ENCODE measurements around the gene TEDC1. TPM values are rescaled to one million over a fixed set of nuclear protein-coding genes. Genes with fewer than 3 reads are reported as not detected.

TEDC1 gene
- total RNA-seq, 1 experiment from 2014 or later: 26.2 TPM

DNA sequence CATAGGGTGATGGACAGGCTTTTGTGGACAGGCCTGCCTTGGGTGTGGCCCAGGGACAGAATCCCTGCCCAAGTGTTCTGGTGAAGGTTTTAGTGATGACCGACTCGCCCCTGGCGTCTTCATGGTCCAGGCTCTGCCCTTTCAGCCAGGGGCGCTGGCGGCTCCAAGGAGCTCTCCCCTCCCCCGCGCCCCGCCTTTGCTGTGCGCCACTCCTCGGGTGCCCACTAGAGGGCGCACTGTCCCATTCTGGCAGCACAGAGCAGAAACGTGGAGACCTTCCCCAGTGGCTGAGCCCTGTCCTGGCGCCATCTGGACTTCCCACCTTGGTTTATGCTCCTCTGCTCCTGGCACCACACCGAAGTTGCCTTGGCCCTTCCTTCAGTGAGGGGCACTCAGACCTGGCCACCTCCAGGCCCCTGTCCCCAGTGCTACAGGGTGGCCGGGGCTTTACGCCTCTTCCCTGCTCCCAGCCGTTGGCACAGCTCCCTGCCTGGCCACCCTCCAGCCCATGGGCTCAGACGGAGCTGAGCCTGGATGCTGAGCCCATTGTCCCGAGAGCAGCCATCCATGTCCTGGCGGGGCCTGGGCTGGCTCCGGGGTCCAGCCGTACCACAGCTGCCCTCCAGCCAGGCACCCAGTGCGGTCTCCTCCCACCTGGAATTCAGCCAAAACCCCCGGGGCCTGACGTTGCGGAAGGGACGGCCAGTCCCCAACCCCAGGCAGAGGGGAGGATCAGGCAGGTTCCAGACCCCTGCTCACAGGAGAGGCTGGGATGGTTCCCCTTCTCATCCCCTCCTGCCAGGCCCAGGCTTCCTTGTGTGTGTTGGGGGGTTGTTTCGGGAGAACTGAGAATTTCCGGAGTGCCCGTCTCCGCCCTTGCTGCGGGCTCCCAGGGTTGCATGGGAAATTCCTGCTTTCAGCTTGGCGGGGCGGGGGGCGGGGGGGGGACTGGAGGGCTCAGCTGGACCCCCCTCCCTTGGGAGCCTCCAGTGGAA, 9.9 kb upstream of the TEDC1 start:
- Histone ChIP-seq H4K8ac (replicated peaks; ENCODE audit: insufficient read length, low read depth, low read length) (no peak overlapping the region), H3K4ac (ENCODE audit: low read depth, low read length) (peak overlapping the region; percentile 30), H2BK5ac (ENCODE audit: insufficient read length, low read length) (no peak overlapping the region), H3K23me2 (ENCODE audit: insufficient read length, low read depth, low read length, poor library complexity, severe bottlenecking) (peaks cover 4% of the 10 kb centered on the region), H4K5ac (ENCODE audit: insufficient read length, low read depth, low read length) (peak overlapping the region; percentile 31), H2BK12ac (ENCODE audit: insufficient read length, low read depth, low read length) (peak overlapping the region; percentile 63), H3K9ac (ENCODE audit: extremely low read depth, insufficient read length, low read length) (peak overlapping the region; percentile 1), H3K79me1 (ENCODE audit: insufficient read depth, low read depth, low read length, poor library complexity, severe bottlenecking) (no peaks in the 10 kb centered on the region), H2BK20ac (ENCODE audit: low read depth, low read length, poor library complexity, severe bottlenecking) (no peak overlapping the region), H3K4me1 (ENCODE audit: insufficient read depth, low read length) (no peaks in the 10 kb centered on the region; the same call in 1 of the 2 replicates), H3T11ph (ENCODE audit: low read length) (no peak overlapping the region), H3K14ac (ENCODE audit: insufficient read depth, low read length) (peak overlapping the region; percentile 98), H3K23ac (ENCODE audit: insufficient read length, low read depth, low read length) (no peak overlapping the region), H3K9me3 (ENCODE audit: control insufficient read depth, low read depth, low read length) (no peaks in the 10 kb centered on the region), H2AK5ac (ENCODE audit: insufficient read length, low read length) (no peak overlapping the region), H3K27me3 (ENCODE audit: insufficient read depth, low read length) (peaks cover 32% of the 10 kb centered on the region), H3K79me2 (ENCODE audit: insufficient read depth, low read length) (no peaks in the 10 kb centered on the region), H4K20me1 (ENCODE audit: control insufficient read depth, insufficient read depth, insufficient read length) (no peaks in the 10 kb centered on the region), H3K27ac (ENCODE audit: insufficient read length, low read depth, low read length) (no peak overlapping the region), H3K56ac (ENCODE audit: insufficient read length, low read depth, low read length) (no peak overlapping the region), H4K91ac (ENCODE audit: insufficient read length, low read depth, low read length) (peak overlapping the region; percentile 90), H2BK120ac (ENCODE audit: low read depth, low read length, poor library complexity, severe bottlenecking) (peak overlapping the region; percentile 83), H3K4me2 (ENCODE audit: insufficient read depth, insufficient read length, low read length) (peak overlapping the region; percentile 39), H2BK15ac (ENCODE audit: low read depth, low read length) (peak overlapping the region; percentile 0; the same call in 1 of the 2 replicates), H2AFZ (ENCODE audit: low read length) (no peak overlapping the region), H3K18ac (ENCODE audit: insufficient read length, low read depth, low read length) (peak overlapping the region; percentile 98)
- TF ChIP-seq, protein P1, sequence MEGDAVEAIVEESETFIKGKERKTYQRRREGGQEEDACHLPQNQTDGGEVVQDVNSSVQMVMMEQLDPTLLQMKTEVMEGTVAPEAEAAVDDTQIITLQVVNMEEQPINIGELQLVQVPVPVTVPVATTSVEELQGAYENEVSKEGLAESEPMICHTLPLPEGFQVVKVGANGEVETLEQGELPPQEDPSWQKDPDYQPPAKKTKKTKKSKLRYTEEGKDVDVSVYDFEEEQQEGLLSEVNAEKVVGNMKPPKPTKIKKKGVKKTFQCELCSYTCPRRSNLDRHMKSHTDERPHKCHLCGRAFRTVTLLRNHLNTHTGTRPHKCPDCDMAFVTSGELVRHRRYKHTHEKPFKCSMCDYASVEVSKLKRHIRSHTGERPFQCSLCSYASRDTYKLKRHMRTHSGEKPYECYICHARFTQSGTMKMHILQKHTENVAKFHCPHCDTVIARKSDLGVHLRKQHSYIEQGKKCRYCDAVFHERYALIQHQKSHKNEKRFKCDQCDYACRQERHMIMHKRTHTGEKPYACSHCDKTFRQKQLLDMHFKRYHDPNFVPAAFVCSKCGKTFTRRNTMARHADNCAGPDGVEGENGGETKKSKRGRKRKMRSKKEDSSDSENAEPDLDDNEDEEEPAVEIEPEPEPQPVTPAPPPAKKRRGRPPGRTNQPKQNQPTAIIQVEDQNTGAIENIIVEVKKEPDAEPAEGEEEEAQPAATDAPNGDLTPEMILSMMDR (conservative IDR thresholded peaks at IDR 0.05): peak; percentile 100
- Mint-ChIP-seq H3K27ac (peak overlapping the region in 2 of 3 experiments; percentile 44 to 91; a peak in 3 of 7 replicates), H3K4me1 (peaks cover 11 to 33% of the 10 kb centered on the region in 2 experiments), H3K4me3 (peak overlapping the region; percentile 29 to 74; a peak in 4 of 5 replicates), H3K36me3 (ENCODE audit: insufficient read depth in 1 of 3, low read depth in 3 of 3) (no peaks in the 10 kb centered on the region), H3K9me3 (peaks cover 0 to 3% of the 10 kb centered on the region in 2 experiments; a peak in 1 of 5 replicates), H3K27me3 (ENCODE audit: low read depth) (peaks cover 86% of the 10 kb centered on the region)
- WGBS (ENCODE audit: extremely low coverage, insufficient read length, low lambda C conversion rate): no CpG with 5 or more reads among the region's 35 CpGs
- peak; percentile 94 for DNase-seq

Measured in H9 (cell line).